ENCODE data around the gene BTRC.

Gene BTRC

GRCh38 chr10:101536800-101537199 is 182.8 kb downstream of the BTRC start:
- DNase-seq (ENCODE audit: low read depth): no peak

DNA sequence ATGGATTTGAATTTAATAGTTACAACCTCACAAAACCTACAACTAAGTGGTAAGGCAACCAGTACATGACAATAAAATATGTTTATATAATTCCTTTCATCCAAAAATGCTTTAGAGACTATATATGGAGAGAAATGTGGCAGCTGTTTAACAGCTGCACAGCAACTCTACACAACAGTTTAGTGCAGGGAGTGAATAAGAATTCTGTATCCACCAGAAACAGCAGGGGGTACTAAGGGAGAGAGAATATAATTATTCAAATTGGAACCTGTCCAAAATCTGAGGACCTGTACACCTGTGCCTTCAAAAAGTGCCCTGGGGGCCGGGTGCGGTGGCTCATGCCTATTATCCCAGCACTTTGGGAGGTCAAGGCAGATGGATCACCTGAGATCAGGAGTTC is 184.5 kb downstream of the BTRC start:
- DNase-seq (ENCODE audit: low read depth): no peak

DNA sequence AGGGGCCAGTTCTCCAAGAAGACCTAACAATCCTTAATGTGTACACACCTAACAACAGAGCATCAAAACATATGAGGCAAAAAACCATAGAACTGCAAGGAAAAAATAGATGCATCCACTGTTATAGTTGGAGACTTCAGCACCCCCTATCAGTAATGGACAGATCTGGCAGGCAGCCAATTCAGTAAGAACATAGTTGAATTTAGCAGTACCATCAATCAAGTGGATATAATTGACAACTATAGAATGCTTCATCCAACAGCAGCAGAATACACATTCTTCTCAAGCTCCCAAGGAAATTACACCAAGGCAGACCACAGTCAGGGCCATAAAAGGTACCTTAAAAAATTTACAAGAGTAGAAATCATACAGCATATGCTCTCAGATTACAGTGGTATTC is 191.9 kb downstream of the BTRC start:
- DNase-seq (ENCODE audit: low read depth): no peak

- DNase-seq (ENCODE audit: low read depth): no peak
Observed at GRCh38 chr10:101550965-101551364, 197.0 kb downstream of the BTRC start.

- no peak for DNase-seq (ENCODE audit: low read depth)
Observed at GRCh38 chr10:101552442-101552841, 198.5 kb downstream of the BTRC start.

- no peak for DNase-seq (ENCODE audit: low read depth)
Observed at GRCh38 chr10:101557541-101557940, 203.6 kb downstream of the BTRC start.

DNA sequence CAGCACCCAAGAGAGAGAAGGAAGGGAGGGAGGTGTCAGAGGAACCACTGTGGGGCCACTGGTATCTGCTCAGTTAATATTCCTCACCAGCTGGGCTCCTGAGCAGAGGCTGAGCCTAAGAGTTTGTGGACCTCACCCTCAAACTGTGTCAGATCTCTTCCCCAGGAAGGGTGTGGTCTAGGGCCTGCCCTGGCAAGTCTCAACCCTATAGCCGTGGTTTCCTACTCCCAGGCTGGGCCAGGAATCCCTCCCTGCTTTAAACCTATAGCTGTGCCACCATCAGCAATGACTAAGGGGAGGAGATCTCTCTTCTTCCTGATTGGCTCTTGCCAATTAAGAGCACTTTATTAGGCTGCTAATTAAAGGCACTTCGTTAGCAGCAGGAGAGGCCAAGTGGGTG is 204.2 kb downstream of the BTRC start:
- DNase-seq (ENCODE audit: low read depth): no peak

DNA sequence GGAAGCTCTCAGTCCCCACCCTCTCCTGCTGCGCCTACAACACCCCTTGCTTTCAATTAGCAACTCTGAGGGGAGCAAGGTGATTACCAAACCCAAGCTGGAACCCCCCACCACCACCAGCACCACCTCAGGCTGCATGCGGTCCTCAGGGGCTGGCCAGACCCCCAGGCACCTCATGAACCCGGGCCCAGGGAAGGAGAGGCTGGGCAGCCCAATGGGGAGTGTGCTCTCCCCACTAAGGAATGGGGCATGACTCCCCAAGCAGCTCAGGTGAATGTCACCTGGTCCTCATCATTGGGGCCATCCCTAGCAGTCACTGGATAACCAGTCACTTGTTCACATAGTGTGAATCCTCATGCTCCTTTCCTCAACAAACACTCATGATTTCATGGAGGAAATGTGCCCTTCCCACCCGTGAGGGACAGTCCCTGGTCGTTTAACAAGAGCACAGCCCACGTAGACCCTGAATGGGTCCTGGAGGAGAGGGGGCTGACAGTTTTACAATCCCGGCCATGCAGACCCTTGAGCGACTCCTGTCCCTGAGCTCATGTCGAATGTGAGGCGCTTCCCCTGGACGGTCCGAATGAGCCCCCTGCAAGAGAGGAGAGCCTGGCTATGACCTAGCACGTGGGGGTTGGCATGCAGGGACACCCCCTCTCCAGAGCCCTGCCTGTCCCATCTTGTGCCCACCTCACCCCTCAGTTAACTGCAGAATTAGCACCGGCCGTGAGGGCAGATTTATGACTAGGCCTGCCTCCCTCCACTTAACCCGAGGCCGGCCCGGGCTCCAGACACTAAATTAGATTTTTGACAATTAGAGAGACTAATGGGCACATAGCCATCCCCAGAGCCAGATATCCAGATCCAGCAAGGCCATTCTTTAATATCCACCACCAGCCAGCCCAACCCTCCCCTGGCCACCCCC is 205.0 kb downstream of the BTRC start:
- DNase-seq (ENCODE audit: low read depth): no peak

DNA sequence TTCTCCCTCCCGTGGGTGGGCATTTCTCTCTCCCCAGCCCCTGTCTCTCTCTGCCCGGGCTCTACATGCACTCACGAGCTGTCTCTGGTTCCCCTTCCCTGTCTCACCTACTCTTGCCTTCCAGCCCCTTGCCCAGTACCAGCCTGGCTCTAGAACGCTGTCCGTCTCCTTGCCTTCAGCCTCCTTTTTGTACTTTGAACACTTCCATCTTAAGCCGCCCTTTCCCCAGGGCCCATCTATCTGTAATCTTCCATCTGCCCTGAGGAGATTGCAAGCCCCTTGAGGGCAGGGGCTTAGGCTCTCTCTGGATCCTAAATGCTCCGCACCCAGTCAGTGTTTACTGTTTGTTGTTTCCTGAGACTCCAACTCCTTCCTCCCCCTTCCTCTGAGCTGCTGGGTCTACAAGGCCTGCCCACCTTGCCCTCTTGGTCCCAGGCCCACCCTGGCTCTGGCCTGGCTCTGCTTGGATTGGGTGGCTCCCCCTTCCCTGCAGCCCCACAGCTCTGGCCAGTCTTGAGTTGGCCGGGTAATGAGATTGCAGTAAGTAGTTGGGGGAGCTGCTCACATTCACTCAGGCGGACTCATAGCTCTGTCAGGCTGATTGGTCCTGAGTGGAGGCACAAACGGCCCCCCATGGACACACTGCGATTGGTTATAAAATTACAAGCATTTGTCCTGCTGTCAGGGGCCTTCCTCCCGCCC is 205.8 kb downstream of the BTRC start:
- DNase-seq (ENCODE audit: low read depth): no peak

DNA sequence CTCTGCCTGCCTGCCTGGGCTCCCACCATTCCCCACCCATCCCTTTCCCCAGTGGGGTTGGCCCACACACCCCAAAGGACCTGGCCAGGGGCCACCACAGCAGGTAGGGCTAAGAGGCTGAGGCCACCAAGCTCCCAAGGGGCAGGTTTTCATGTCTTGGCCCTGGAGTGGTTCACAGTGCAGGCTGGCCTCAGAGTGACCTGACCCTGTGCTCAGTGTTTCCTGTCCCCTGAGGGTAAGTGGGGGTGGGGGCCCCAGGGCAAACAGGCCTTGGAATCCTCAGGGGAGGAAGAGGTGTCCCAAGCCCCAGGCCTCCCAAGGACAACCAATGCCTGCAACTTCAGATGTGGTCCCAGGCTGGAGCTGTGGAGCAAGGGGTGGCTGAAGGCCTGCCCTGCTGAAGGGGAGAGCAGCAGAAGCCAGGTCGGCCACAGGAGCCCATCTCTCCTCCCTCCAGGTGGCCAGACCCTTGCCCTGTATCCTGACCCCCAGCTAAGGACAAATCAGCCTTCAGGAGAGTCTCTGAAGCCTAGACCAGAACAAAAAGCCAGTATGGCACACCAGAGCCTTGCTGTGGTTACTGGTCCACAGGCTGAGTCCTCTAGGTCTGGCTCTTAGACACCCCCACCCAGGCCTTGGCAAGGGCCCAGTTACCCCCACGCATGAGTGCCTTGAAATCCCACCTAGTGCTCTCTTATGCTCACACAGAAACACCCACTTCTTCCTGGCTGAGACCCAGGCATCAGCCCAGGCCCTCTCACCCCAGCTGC is 206.5 kb downstream of the BTRC start:
- no peak for DNase-seq (ENCODE audit: low read depth)

- DNase-seq (ENCODE audit: low read depth): no peak
Observed at GRCh38 chr10:101561068-101561915, 207.3 kb downstream of the BTRC start.

DNA sequence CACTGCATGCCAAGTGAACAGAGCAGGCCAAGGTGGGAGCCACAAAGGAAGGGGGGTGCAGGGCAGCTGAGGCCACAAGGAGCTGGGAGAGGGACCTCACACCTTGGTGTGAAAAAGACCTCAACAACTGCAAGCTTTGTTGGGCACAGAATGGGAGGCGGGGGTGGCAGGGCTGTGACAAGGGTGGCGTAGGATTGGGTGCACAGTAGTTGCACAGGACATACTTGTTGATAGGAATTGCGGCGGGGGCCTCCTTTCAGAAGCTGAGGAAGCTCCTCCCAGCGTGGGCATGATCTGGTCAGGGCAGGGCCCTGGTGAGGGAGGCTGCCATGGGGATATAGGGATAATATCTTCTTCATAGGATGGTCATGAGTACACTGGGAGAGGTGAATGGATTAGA is 208.3 kb downstream of the BTRC start:
- DNase-seq (ENCODE audit: low read depth): no peak

DNA sequence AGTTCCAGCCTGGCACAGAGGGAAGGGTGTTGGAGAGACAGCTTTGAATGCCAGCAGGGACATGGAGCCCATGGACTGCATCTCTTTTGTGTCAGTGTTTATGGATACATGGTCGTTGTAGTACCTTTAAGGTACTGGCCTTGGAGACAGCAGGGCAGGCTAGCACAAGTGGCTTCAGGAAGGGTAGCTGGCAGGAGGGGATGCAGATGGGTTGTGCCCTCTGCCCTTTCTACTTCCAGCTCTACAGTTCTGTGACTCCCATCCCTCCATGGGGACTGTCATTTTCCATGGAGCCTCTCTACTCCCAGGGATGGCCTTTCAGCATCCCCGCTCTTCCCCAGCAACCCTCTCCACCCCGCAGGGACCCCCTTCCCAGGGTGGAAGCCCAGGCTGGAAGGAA is 209.0 kb downstream of the BTRC start:
- no peak for DNase-seq (ENCODE audit: low read depth)

DNA sequence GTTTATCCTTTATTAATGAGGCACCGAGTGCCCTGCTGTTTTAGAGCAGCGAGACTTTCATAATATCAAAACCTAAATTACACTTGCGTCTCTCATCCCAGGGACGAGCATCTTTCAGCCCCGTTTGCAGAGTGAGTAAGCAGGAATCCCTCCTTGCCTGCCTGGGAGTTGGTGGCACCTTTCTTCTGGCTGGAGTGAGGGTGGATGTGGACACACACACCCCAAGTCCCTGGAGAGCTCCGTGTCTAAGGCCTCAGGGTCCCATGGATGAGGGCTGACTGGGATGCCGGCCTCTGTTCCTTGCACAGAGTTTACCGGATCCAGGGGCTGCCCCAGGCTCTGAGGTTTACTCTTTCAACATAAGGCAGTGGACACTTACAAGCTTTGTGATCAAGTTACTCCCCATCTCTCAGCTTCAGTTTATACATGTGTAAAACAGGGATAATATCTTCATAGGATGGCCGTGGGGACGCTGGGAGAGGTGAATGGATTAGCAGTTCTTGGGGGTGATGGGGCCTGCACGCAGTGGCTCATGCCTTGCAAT is 209.6 kb downstream of the BTRC start:
- DNase-seq (ENCODE audit: low read depth): no peak

- no peak for DNase-seq (ENCODE audit: low read depth)
Observed at GRCh38 chr10:101564490-101564991, 210.6 kb downstream of the BTRC start.

DNA sequence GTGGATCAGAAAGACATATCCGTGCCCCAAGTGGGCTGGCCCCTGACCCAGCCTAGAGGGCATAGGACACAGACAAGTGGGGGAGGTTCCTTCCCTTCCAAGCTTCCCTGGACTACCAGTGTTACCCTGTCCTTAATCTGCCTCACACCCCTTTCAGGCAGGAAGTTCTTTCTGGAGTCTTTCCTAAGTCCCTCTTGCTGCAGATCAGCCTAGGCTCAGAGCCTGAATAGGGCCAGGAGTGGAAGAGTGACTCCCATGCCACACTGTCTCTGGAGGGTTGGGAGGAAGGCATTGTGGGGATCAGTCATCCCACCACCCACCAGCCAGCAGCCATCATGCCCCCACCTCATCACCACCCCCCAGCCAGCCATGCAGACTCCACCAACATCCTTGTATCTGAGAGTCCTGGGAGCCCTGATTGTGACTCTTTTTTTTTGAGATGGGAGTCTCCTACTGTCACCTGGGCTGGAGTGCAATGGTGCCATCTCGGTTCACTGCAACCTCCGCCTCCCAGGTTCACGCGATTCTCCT is 211.5 kb downstream of the BTRC start:
- DNase-seq (ENCODE audit: low read depth): no peak

DNA sequence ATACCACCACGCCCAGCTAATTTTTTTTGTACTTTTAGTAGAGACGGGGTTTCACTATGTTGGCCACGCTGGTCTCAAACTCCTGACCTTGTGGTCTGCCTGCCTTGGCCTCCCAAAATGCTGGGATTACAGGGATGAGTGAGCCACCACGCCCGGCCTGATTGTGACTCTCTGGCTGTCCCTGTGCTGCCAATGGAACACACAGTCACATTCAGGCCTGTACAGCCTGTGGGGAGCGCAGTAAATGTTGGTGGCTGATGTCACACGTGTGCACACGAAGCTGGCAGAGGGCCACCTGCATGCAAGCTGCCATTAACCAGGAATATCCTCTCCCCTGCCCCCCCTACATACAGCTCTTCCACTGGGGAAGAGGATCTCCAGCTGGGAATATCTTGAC is 212.0 kb downstream of the BTRC start:
- DNase-seq (ENCODE audit: low read depth): no peak

GRCh38 chr10:101566333-101567164 is 212.6 kb downstream of the BTRC start:
- no peak for DNase-seq (ENCODE audit: low read depth)

GRCh38 chr10:101567165-101568006 is 213.4 kb downstream of the BTRC start:
- no peak for DNase-seq (ENCODE audit: low read depth)

Data from stimulated activated CD8-positive, alpha-beta memory T cell treated with anti-CD3 and anti-CD28 coated beads, Interleukin-15, amount 100 ng/mL, for 1 hour (primary cell).